Cardiac fibroblast (primary cell): ENCODE measurements around the gene CASKIN1.
"Not testable (repeated sequence)": the region's sequence is repeated elsewhere in the genome, so short reads cannot be mapped to it uniquely, and the experiment has no call there.

Experiments
- DNase-seq, 2 donors: peaks; one replicate each; pipeline versions ENCODE4 v3.0.0 to v3.0.0-alpha.2; 2010; ENCODE audit warnings: low read depth in 2 of 2
- H3K4me3 ChIP-seq, 2 donors: replicated peaks in 1 of 2; 1 replicate in 1 of 2; 2 replicates in 1 of 2; pipeline ENCODE4 v1.5.1; 2011; ENCODE audit warnings: low read depth in 2 of 2, low read length in 2 of 2, mild to moderate bottlenecking in 2 of 2, moderate library complexity in 1 of 2
- TF ChIP-seq, protein P1 (sequence below): IDR thresholded peaks from one replicate; pipeline ENCODE4 v1.5.1; 2011; ENCODE audit warnings: low read depth, mild to moderate bottlenecking, low read length, inconsistent platforms

Gene CASKIN1

GRCh38 chr16:2196162-2196980, at the start of gene CASKIN1:
CASKIN1 (minus strand) TSS chr16:2196605; CDS start chr16:2196432, 173 bp downstream.
- DNase-seq: no peak
- peak within 1 kb of the TSS in 1 of 2 donors; percentile 28 for H3K4me3 ChIP-seq
- TF ChIP-seq, protein P1, sequence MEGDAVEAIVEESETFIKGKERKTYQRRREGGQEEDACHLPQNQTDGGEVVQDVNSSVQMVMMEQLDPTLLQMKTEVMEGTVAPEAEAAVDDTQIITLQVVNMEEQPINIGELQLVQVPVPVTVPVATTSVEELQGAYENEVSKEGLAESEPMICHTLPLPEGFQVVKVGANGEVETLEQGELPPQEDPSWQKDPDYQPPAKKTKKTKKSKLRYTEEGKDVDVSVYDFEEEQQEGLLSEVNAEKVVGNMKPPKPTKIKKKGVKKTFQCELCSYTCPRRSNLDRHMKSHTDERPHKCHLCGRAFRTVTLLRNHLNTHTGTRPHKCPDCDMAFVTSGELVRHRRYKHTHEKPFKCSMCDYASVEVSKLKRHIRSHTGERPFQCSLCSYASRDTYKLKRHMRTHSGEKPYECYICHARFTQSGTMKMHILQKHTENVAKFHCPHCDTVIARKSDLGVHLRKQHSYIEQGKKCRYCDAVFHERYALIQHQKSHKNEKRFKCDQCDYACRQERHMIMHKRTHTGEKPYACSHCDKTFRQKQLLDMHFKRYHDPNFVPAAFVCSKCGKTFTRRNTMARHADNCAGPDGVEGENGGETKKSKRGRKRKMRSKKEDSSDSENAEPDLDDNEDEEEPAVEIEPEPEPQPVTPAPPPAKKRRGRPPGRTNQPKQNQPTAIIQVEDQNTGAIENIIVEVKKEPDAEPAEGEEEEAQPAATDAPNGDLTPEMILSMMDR: no peak

GRCh38 chr16:2244926-2245795, 48.8 kb upstream of the CASKIN1 start:
- TF ChIP-seq, protein P1: no peak
- no peak for DNase-seq
- no peak overlapping the region for H3K4me3 ChIP-seq

- H3K4me3 ChIP-seq: no peak overlapping the region
- DNase-seq: no peak
- TF ChIP-seq, protein P1: no peak
Observed at GRCh38 chr16:2244301-2244700, 47.9 kb upstream of the CASKIN1 start.

GRCh38 chr16:2243781-2244180, 47.4 kb upstream of the CASKIN1 start:
- no peak overlapping the region for H3K4me3 ChIP-seq
- DNase-seq: no peak
- TF ChIP-seq, protein P1: no peak

DNA sequence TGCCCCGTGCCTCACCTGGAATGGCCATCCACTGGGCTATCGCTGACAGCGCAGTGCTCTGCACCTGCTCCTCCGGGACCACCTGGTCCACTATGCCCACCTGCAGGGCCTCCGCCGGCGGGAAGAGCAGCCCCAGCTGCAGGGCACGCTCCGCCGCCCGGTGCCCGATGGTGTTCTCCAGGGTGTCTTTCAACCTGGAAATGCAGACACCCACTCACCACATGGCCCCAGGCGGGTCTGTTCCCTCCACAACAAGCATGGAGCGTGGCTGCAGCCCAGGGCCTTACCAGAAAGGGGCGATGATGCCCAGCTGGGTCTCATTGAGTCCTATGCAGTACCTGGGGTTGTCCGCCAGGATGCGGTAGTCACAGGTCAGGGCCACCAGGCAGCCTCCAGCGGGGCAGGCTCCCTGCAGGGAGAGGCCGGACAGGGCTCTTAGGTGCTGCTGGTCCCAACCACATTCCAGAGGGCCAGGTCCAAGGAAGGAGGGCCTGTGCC, 46.7 kb upstream of the CASKIN1 start:
- H3K4me3 ChIP-seq: no peak overlapping the region
- TF ChIP-seq, protein P1: no peak
- DNase-seq: no peak

DNA sequence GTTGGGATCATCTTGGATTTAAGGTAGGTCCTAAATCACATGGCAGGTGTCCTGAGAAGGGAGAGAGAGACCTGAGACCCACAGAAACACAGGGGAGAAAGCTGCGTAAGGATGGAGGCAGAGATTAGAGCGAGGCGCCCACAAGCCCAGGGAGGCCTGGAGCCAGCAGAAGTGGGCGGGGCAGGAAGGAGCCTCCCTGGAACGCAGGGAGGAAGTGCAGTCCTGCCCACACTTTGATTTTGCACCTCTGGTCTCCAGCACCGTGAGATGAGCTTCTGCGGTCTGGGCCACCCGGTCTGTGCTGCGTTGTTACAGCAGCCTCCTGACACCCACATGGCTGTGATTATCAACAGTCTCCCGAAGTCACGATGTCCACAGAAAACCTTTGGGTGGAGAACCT, 46.2 kb upstream of the CASKIN1 start:
- no peak for DNase-seq
- H3K4me3 ChIP-seq: no peak overlapping the region
- TF ChIP-seq, protein P1: no peak

GRCh38 chr16:2240331-2240730, 43.9 kb upstream of the CASKIN1 start:
- not testable (repeated sequence) for H3K4me3 ChIP-seq, DNase-seq
